ENCODE results near the gene EFCAB6. TPM values are rescaled to one million over a fixed set of nuclear protein-coding genes. Genes with fewer than 3 reads are reported as not detected.

Gene EFCAB6
- total RNA-seq, 1 donor, result 0.86 TPM

DNA sequence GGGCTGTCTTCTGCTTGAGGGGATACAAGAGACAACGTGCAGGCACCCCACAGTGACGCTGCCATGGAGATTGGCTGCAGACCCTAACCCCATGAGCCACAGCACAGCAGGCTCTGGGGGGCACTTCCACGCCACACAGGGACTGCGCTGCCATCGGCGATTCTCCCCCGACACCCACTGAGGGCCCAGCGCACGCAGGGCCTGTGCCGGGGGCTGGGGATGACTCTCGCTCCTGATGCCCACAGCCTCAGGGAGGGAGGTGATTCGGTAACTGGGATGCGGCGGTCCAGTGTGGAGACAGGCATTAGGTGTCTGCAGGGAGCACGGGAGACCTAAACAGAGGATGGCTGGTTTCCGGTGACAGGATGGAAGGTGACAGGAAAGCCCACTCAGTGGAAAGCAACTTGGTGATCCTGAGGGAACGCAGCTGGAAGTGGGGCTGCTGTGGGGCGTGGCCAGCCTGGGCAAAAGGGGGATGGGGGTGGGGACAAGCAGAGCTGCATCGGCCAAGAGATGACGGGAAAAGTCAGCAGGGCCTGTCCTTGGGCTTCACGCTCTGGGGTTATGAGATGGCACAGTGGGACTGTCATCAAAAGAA is 37.7 kb downstream of the EFCAB6 start:
- TF ChIP-seq CTCF (IDR thresholded peaks at IDR 0.05; ENCODE audit: insufficient read depth, low read depth, low read length), result no peak
- no peak for DNase-seq (ENCODE audit: low read depth)
- H3K4me3 ChIP-seq (ENCODE audit: low read depth, low read length), result no peak overlapping the region

DNA sequence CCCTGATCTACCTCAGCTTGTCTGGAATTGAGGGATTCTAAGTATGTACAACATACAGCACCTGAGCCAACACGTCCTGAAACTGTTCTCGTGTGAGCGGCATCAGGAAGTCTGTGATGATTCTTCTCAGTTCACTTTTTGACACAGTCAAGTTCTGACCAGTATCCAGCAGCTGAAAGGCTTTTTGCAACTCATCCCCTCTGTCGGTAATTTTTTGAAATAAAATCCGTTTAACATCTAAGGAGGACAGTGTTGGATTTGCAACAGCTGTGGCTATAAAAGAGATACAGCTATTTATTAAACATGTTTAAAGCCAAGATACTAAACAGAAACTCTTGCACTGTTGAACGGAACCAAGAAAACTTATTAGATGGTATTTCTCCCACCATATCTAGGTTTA is 39.3 kb downstream of the EFCAB6 start:
- no peak overlapping the region for H3K4me3 ChIP-seq (ENCODE audit: low read depth, low read length)
- no peak for DNase-seq (ENCODE audit: low read depth)
- TF ChIP-seq CTCF (IDR thresholded peaks at IDR 0.05; ENCODE audit: insufficient read depth, low read depth, low read length), result no peak

- no peak for DNase-seq (ENCODE audit: low read depth)
- H3K4me3 ChIP-seq (ENCODE audit: low read depth, low read length), result no peak overlapping the region
- no peak for TF ChIP-seq CTCF (IDR thresholded peaks at IDR 0.05; ENCODE audit: insufficient read depth, low read depth, low read length)
These were observed 56.7 kb downstream of the EFCAB6 start for GRCh38 chr22:43755452-43755851.

GRCh38 chr22:43755011-43755410 is 57.1 kb downstream of the EFCAB6 start:
- DNase-seq (ENCODE audit: low read depth), result no peak
- no peak for TF ChIP-seq CTCF (IDR thresholded peaks at IDR 0.05; ENCODE audit: insufficient read depth, low read depth, low read length)
- H3K4me3 ChIP-seq (ENCODE audit: low read depth, low read length), result no peak overlapping the region

- DNase-seq (ENCODE audit: low read depth), result no peak
- H3K4me3 ChIP-seq (ENCODE audit: low read depth, low read length), result no peak overlapping the region
- no peak for TF ChIP-seq CTCF (IDR thresholded peaks at IDR 0.05; ENCODE audit: insufficient read depth, low read depth, low read length)
These were observed 57.9 kb downstream of the EFCAB6 start for GRCh38 chr22:43754176-43754575.

DNA sequence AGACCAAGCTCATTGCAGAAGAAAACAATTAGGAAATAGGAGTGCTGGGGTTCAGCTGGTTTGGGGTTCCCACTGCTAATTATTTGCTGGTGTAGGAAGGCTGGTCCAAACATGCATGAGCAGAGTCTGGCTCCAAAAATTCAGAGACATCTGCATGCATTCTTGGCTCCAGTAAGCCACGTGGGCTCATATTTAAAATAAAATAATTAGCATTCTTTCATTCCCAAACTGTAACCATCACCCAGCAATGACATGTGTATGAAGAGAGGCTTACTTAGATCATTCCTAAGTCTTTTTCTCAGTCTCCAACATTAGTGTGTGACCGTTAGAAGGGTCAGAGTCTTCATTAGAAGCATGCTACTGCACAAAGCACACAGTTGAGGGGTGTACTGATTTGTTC is 58.4 kb downstream of the EFCAB6 start:
- no peak overlapping the region for H3K4me3 ChIP-seq (ENCODE audit: low read depth, low read length)
- DNase-seq (ENCODE audit: low read depth), result no peak
- no peak for TF ChIP-seq CTCF (IDR thresholded peaks at IDR 0.05; ENCODE audit: insufficient read depth, low read depth, low read length)

DNA sequence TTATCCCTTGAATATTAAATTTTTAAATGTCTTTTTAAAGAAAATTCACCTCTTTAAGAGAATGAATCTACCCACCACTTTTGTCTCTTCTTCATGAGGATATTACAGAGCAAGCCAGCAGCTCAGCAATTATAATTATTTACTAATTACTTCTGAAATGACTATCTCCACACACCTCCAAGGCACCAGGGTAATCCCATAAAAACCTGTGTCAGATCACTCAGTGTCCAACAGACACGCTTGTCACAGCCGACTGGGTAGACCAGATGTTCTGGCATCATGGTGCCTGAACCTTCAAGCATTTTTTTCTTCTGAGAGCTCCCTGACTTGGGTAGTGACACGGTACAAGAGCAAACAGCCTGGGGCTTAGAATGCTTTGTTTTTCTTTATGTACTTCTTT is 61.4 kb downstream of the EFCAB6 start:
- DNase-seq (ENCODE audit: low read depth), result no peak
- no peak overlapping the region for H3K4me3 ChIP-seq (ENCODE audit: low read depth, low read length)
- no peak for TF ChIP-seq CTCF (IDR thresholded peaks at IDR 0.05; ENCODE audit: insufficient read depth, low read depth, low read length)

All from fibroblast of villous mesenchyme (primary cell).